GM23248 (cell line): ENCODE measurements around the gene TEX52.

Experiments
- EZH2 ChIP-seq: fragments of 200-600 bp; sonication (generic); IDR thresholded peaks from 2 replicates; pipeline ENCODE4 v1.6.1; 2018; ENCODE audit warnings: antibody characterized with exemption, mild to moderate bottlenecking; ENCODE audit not compliant: insufficient read depth, poor library complexity, severe bottlenecking
- EZH2phosphoT487 ChIP-seq: fragments of 200-600 bp; sonication (generic); IDR thresholded peaks from 2 replicates; pipeline ENCODE4 v1.6.1; 2018; ENCODE audit warnings: antibody characterized with exemption, moderate library complexity, mild to moderate bottlenecking, low read depth; ENCODE audit not compliant: insufficient read depth

DNA sequence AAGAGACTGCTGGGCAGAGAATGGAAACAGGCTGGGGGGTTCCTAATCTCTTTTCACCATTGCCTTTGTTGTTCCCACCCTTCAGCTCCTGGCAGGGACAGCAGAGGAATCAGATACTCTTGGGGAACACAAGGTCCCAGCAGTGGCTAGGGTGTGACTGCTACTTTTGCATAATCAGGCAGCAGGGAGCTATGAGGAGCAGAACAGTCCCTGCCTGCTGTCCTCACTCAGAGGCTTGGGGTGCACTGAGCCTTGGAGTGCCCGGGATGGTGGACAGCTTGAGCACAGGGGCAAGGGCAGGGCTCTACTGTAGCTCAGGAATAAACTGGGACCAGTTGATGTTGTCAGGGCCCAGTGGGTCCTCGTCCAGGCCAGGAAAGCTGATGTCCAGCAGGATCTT, 1.5 kb upstream of the TEX52 start:
- TF ChIP-seq EZH2: no peak
- no peak for TF ChIP-seq EZH2phosphoT487
